Stimulated activated CD4-positive, alpha-beta T cell treated with anti-CD3 and anti-CD28 coated beads, Interleukin-2, amount 100 ng/mL, for 24 hours (primary cell): Measurements from ENCODE around the gene MAK.
"Not testable (repeated sequence)": the region's sequence is repeated elsewhere in the genome, so short reads cannot be mapped to it uniquely, and the experiment has no call there.

Experiments
- DNase-seq, 2 donors: peaks; one replicate each; pipeline ENCODE4 v3.0.0-alpha.2; 2020

The MAK gene

GRCh38 chr6:10853849-10854300 lies 15.5 kb upstream of the MAK start:
- DNase-seq, result not testable (repeated sequence)

- no peak for DNase-seq
Observed at GRCh38 chr6:10852361-10852960, 14.1 kb upstream of the MAK start.

GRCh38 chr6:10850728-10851127 lies 12.4 kb upstream of the MAK start:
- DNase-seq, result no peak

GRCh38 chr6:10849901-10850300 lies 11.6 kb upstream of the MAK start:
- DNase-seq, result no peak

GRCh38 chr6:10847684-10848083 lies 9.3 kb upstream of the MAK start:
- DNase-seq, result no peak

- no peak for DNase-seq
Observed at GRCh38 chr6:10843554-10843953, 5.2 kb upstream of the MAK start.

- DNase-seq, result peak; percentile 23 to 26
Observed at GRCh38 chr6:10838794-10839333, 525 bp upstream of the MAK start.

- DNase-seq, result peak; percentile 20
Observed at GRCh38 chr6:10837622-10837994, 731 bp downstream of the MAK start.

- peak; percentile 4 to 19 for DNase-seq
Observed at GRCh38 chr6:10837009-10837621, 1.2 kb downstream of the MAK start.

- no peak for DNase-seq
Observed at GRCh38 chr6:10834823-10835222, 3.5 kb downstream of the MAK start.

GRCh38 chr6:10831609-10832008 lies 6.7 kb downstream of the MAK start:
- DNase-seq, result no peak

- no peak for DNase-seq
Observed at GRCh38 chr6:10824819-10825218, 13.5 kb downstream of the MAK start.

- no peak for DNase-seq
Observed at GRCh38 chr6:10824297-10824696, 14.0 kb downstream of the MAK start.

- DNase-seq, result not testable (repeated sequence)
Observed at GRCh38 chr6:10814176-10814575, 24.2 kb downstream of the MAK start.

- DNase-seq, result no peak
Observed at GRCh38 chr6:10809098-10809497, 29.2 kb downstream of the MAK start.

GRCh38 chr6:10808376-10808775 lies 30.0 kb downstream of the MAK start:
- no peak for DNase-seq

- peak; percentile 63 to 66 for DNase-seq
Observed at GRCh38 chr6:10801224-10801848, 37.0 kb downstream of the MAK start.

GRCh38 chr6:10800810-10801209 lies 37.5 kb downstream of the MAK start:
- no peak for DNase-seq

- no peak for DNase-seq
Observed at GRCh38 chr6:10794239-10794638, 44.1 kb downstream of the MAK start.

GRCh38 chr6:10793695-10794094 lies 44.6 kb downstream of the MAK start:
- DNase-seq, result no peak

- DNase-seq, result no peak
Observed at GRCh38 chr6:10793035-10793434, 45.3 kb downstream of the MAK start.

- no peak for DNase-seq
Observed at GRCh38 chr6:10792101-10792500, 46.2 kb downstream of the MAK start.

- DNase-seq, result no peak
Observed at GRCh38 chr6:10791673-10792072, 46.7 kb downstream of the MAK start.

- no peak for DNase-seq
Observed at GRCh38 chr6:10779076-10779475, 59.3 kb downstream of the MAK start.
